ENCODE data around the gene C2orf92.
"Not testable (repeated sequence)": the region's sequence is repeated elsewhere in the genome, so short reads cannot be mapped to it uniquely, and the experiment has no call there.

The C2orf92 gene

GRCh38 chr2:97660044-97660774 lies 9.3 kb upstream of the C2orf92 start:
- DNase-seq, result no peak

- no peak for DNase-seq
Measured at GRCh38 chr2:97660775-97661389, 8.6 kb upstream of the C2orf92 start.

GRCh38 chr2:97661927-97662326 lies 7.6 kb upstream of the C2orf92 start:
- DNase-seq, result no peak

GRCh38 chr2:97662386-97662894 lies 7.1 kb upstream of the C2orf92 start:
- DNase-seq, result no peak

- peak; percentile 54 to 67 for DNase-seq
Measured at GRCh38 chr2:97662895-97663625, 6.5 kb upstream of the C2orf92 start.

- no peak for DNase-seq
Measured at GRCh38 chr2:97663626-97663961, 5.9 kb upstream of the C2orf92 start.

- DNase-seq, result peak; percentile 98 to 99
Measured at GRCh38 chr2:97663962-97664635, 5.4 kb upstream of the C2orf92 start, which contains the start of gene ACTR1B. Gene ACTR1B, minus strand, starts transcription at chr2:97664044. Its CDS starts 154 bp downstream, at chr2:97663890.

- no peak for DNase-seq
Measured at GRCh38 chr2:97664636-97664970, 4.9 kb upstream of the C2orf92 start.

- DNase-seq, result no peak
Measured at GRCh38 chr2:97670471-97670870, 958 bp downstream of the C2orf92 start.

- DNase-seq, result no peak
Measured at GRCh38 chr2:97671526-97671925, 2.0 kb downstream of the C2orf92 start.

GRCh38 chr2:97672606-97673140 lies 3.2 kb downstream of the C2orf92 start:
- DNase-seq, result not testable (repeated sequence)

- no peak for DNase-seq
Measured at GRCh38 chr2:97673182-97673914, 3.8 kb downstream of the C2orf92 start.

GRCh38 chr2:97673915-97674283 lies 4.4 kb downstream of the C2orf92 start:
- DNase-seq, result no peak

GRCh38 chr2:97675430-97676113 lies 6.1 kb downstream of the C2orf92 start:
- DNase-seq, result no peak

- DNase-seq, result no peak
Measured at GRCh38 chr2:97676620-97677019, 7.1 kb downstream of the C2orf92 start.

- no peak for DNase-seq
Measured at GRCh38 chr2:97677480-97677879, 8.0 kb downstream of the C2orf92 start.

GRCh38 chr2:97678298-97678697 lies 8.8 kb downstream of the C2orf92 start:
- DNase-seq, result no peak

GRCh38 chr2:97687235-97687634 lies 17.7 kb downstream of the C2orf92 start:
- DNase-seq, result not testable (repeated sequence)

- DNase-seq, result no peak
Measured at GRCh38 chr2:97688062-97688827, 18.7 kb downstream of the C2orf92 start.

- no peak for DNase-seq
Measured at GRCh38 chr2:97691166-97691565, 21.7 kb downstream of the C2orf92 start.

GRCh38 chr2:97693476-97693875 lies 24.0 kb downstream of the C2orf92 start:
- no peak for DNase-seq

Measured in CD4-positive, alpha-beta T cell treated with Interferon alpha-2 for 1 hour (primary cell).